K562 (cell line): ENCODE measurements around the gene FSD1L. TPM values are rescaled to one million over a fixed set of nuclear protein-coding genes. Genes with fewer than 3 reads are reported as not detected.
"Not testable (repeated sequence)": the region's sequence is repeated elsewhere in the genome, so short reads cannot be mapped to it uniquely, and the experiment has no call there.

ENCODE experiments used
- ATAC-seq: fragments of 200-7000 bp; cut with Tn5 transposase; 3 replicates; pipeline ENCODE4 v1.9.1; 2020; ENCODE audit warnings: moderate library complexity
- BruUV-seq: library from RNA; stranded (reverse); fragments of 400-500 nt; replicated peaks from 2 replicates; lab custom pipeline; 2021; lab: Mats Ljungman, UMichigan
- CTCF ChIA-PET: fragments of 300-600 bp; formaldehyde crosslinking; extraction: SDS; loops from one replicate; lab custom pipeline; 2021; ENCODE audit warnings: low intra/inter-chr PET ratio; lab: Yijun Ruan, JAX
- POLR2A ChIA-PET: fragments of 300-600, 350-650 bp; sonication (Branson Sonifier 250); formaldehyde crosslinking; extraction: SDS; loops from one replicate; lab custom pipeline; 2021; ENCODE audit warnings: antibody characterized with exemption, inconsistent platforms; lab: Yijun Ruan, JAX
- DNase-seq, 4 experiments: peaks; one replicate each; pipeline versions ENCODE4 v3.0.0 to v3.0.0-alpha.2; 2011 to 2018; ENCODE audit warnings: low spot score in 3 of 4, mixed read lengths in 3 of 4; ENCODE audit errors: extremely low read depth in 1 of 4
- FAIRE-seq: peaks from 2 replicates; lab custom pipeline; 2011; peaks lifted over from hg19 to GRCh38; lab: Jason Lieb, UNC
- H2AFZ ChIP-seq: 2 replicates; pipeline ENCODE4 v1.6.0; 2011; ENCODE audit warnings: low read depth, low read length, control low read depth, inconsistent platforms
- H3K27ac ChIP-seq: fragments of 200-600 bp; 3 replicates; pipeline ENCODE4 v1.8.0; 2011; ENCODE audit warnings: low read depth, mild to moderate bottlenecking, control low read depth, inconsistent platforms, low read length, moderate library complexity, mixed read lengths; ENCODE audit errors: extremely low read depth
- H3K27me3 ChIP-seq, 2 experiments: fragments of 300-600 bp in 1 of 2; 2 replicates in 1 of 2; 3 replicates in 1 of 2; pipeline versions ENCODE4 v1.6.0 to v1.8.0; 2011; ENCODE audit warnings: inconsistent platforms in 2 of 2, low read length in 2 of 2, mild to moderate bottlenecking in 1 of 2, mixed read lengths in 1 of 2, moderate library complexity in 1 of 2; ENCODE audit not compliant: control insufficient read depth in 2 of 2, insufficient read depth in 2 of 2
- H3K36me3 ChIP-seq: fragments of 300-600 bp; 3 replicates; pipeline ENCODE4 v1.8.0; 2011; ENCODE audit warnings: mild to moderate bottlenecking, low read length, inconsistent platforms; ENCODE audit not compliant: control insufficient read depth, insufficient read depth
- H3K4me1 ChIP-seq, 2 experiments: fragments of 200-600 bp in 1 of 2; replicated peaks in 1 of 2; 2 replicates in 1 of 2; 3 replicates in 1 of 2; pipeline versions ENCODE4 v1.5.1 to v1.8.0; 2011; ENCODE audit warnings: inconsistent platforms in 2 of 2, low read length in 2 of 2, mild to moderate bottlenecking in 1 of 2, mixed read lengths in 1 of 2, moderate library complexity in 1 of 2; ENCODE audit not compliant: control insufficient read depth in 2 of 2, insufficient read depth in 2 of 2
- H3K4me2 ChIP-seq: 2 replicates; pipeline ENCODE4 v1.6.1; 2011; ENCODE audit warnings: low read length, control low read depth, inconsistent platforms, mixed read lengths; ENCODE audit not compliant: insufficient read depth
- H3K4me3 ChIP-seq: fragments of 200-600 bp; sonication (generic), shearing (Covaris generic); 2 replicates; pipeline ENCODE4 v1.5.1; 2016; ENCODE audit warnings: control low read depth, inconsistent platforms
- H3K79me2 ChIP-seq: fragments of 200-600 bp; 3 replicates; pipeline ENCODE4 v1.8.0; 2011; ENCODE audit warnings: low read length, inconsistent platforms; ENCODE audit not compliant: control insufficient read depth, insufficient read depth
- H3K9ac ChIP-seq, 2 experiments: 2 replicates each; pipeline versions ENCODE4 v1.6.0 to v1.6.1; 2011; ENCODE audit warnings: low read depth in 2 of 2, low read length in 2 of 2, control low read depth in 1 of 2, inconsistent platforms in 1 of 2, mild to moderate bottlenecking in 1 of 2, mixed read lengths in 1 of 2; ENCODE audit not compliant: insufficient read depth in 1 of 2
- H3K9me1 ChIP-seq: one replicate; pipeline ENCODE4 v1.6.0; 2011; ENCODE audit warnings: inconsistent platforms, mild to moderate bottlenecking, low read length, moderate library complexity; ENCODE audit not compliant: control insufficient read depth, insufficient read depth
- H3K9me3 ChIP-seq: replicated peaks from 2 replicates; pipeline ENCODE4 v1.5.1; 2011; ENCODE audit warnings: low read depth, low read length, inconsistent platforms; ENCODE audit not compliant: control insufficient read depth, insufficient read depth
- H4K20me1 ChIP-seq: replicated peaks from 2 replicates; pipeline ENCODE4 v1.6.1; 2011; ENCODE audit warnings: low read length, inconsistent platforms, mixed read lengths; ENCODE audit not compliant: control insufficient read depth, insufficient read depth
- ZNF354B ChIP-seq: fragments of 250-450 bp; sonication (Bioruptor Pico); IDR thresholded peaks from 2 replicates; pipeline ENCODE4 v1.4.0; 2020
- ZNF507 ChIP-seq: conservative IDR thresholded peaks from 2 replicates; pipeline ENCODE4 v1.6.1; 2017; ENCODE audit warnings: missing genetic modification characterization, missing compliant biosample characterization
- WGBS: fragments of 100-300 bp; shearing (Covaris generic); methylation state at CpG from one replicate; pipeline ENCODE4 v1.1.6; 2016; ENCODE audit warnings: low coverage, mixed read lengths; ENCODE audit not compliant: insufficient coverage; ENCODE audit errors: missing lambda C conversion rate; 5-methylcytosine and 5-hydroxymethylcytosine counted together
- in situ Hi-C: fragments of 300-500 bp; cut with MboI; formaldehyde crosslinking; loops from 4 replicates; pipeline ENCODE4 v1.15.0; 2018; ENCODE audit warnings: inconsistent platforms, mixed read lengths
- intact Hi-C: fragments of 100-400 bp; cut with micrococcal nuclease; formaldehyde crosslinking; loops from 2 replicates; pipeline ENCODE4 v1.14.2; 2022
- polyA plus RNA-seq, 8 experiments: library from polyadenylated mRNA; depleted of rRNA in 4 of 8; stranded (reverse) in 5 of 8; unstranded in 3 of 8; fragments of >200 nt; fragmentation: Nextera tagmentation in 2 of 8; fragmentation: Illumina TruSeq in 1 of 8; extraction: Ambion mirVana in 2 of 8; extraction: Trizol in 1 of 8; gene quantifications; 2 replicates each; pipeline versions ENCODE4 v1.2.1 to v1.2.3, GENCODE V29; 2011 to 2014; ENCODE audit warnings: inconsistent platforms in 1 of 8, missing spikeins in 1 of 8
- total RNA-seq, 7 experiments: library from RNA; depleted of rRNA in 6 of 7; stranded (reverse); fragments of >200 nt in 6 of 7; fragmentation: Illumina TruSeq in 2 of 7; extraction: Trizol in 2 of 7; gene quantifications; 2 replicates each; pipeline versions ENCODE4 v1.2.1 to v1.2.3, GENCODE V29; 2011 to 2021; ENCODE audit warnings: low replicate concordance in 1 of 7

Gene FSD1L
- total and polyA plus RNA-seq, 9 of the 15 experiments (the other 6 are each of a cell fraction or from before 2014, with no cell fraction given) = 0.95 to 4.2 (median 2.1) TPM

GRCh38 chr9:105579952-105580351, 132.1 kb downstream of the FSD1L start:
- H2AFZ ChIP-seq, POLR2A ChIA-PET, H3K4me3 ChIP-seq, DNase-seq, H3K9ac ChIP-seq, BruUV-seq, FAIRE-seq, H3K9me3 ChIP-seq, H3K4me1 ChIP-seq, H3K27ac ChIP-seq, in situ Hi-C loops, H3K9me1 ChIP-seq, CTCF ChIA-PET, H3K4me2 ChIP-seq, H3K36me3 ChIP-seq, H3K27me3 ChIP-seq, H4K20me1 ChIP-seq, intact Hi-C loops, ATAC-seq, H3K79me2 ChIP-seq: not testable (repeated sequence)
- WGBS = 77% methylated on average over 5 of the region's 6 CpGs
- TF ChIP-seq ZNF354B (CRISPR knock-in tag) (peak; percentile 68; the same call in 1 of the 2 replicates), ZNF507 (tag) (peak; percentile 92)

- H3K9ac ChIP-seq, FAIRE-seq, H3K36me3 ChIP-seq, H3K27me3 ChIP-seq, H3K4me3 ChIP-seq, H3K27ac ChIP-seq, H2AFZ ChIP-seq, H3K4me2 ChIP-seq, DNase-seq, CTCF ChIA-PET, intact Hi-C loops, H3K9me1 ChIP-seq, in situ Hi-C loops, H4K20me1 ChIP-seq, POLR2A ChIA-PET, H3K9me3 ChIP-seq, ATAC-seq, H3K79me2 ChIP-seq, H3K4me1 ChIP-seq, BruUV-seq: not testable (repeated sequence)
- 49% methylated on average over 12 of the region's 16 CpGs for WGBS
Observed at GRCh38 chr9:105581550-105581949, 133.7 kb downstream of the FSD1L start.
